ENCODE data around the gene ZBTB8OS. TPM values are rescaled to one million over a fixed set of nuclear protein-coding genes. Genes with fewer than 3 reads are reported as not detected.

ZBTB8OS gene
- total RNA-seq, 1 experiment from 2014 or later = 49.2 TPM

GRCh38 chr1:32592943-32593342 lies 57.4 kb downstream of the ZBTB8OS start:
- H3K36me3 ChIP-seq (ENCODE audit: control insufficient read depth in 1 of 2, insufficient read depth in 2 of 2, low read length in 2 of 2) = 0 out of 4 replicates have a peak, but pooled peaks cover 0 to 6% of the 10 kb centered on the region in 2 experiments
- no peak overlapping the region for H3K9ac ChIP-seq (ENCODE audit: low read length)
- no peak overlapping the region for H2AFZ ChIP-seq (ENCODE audit: low read depth, low read length, poor library complexity, severe bottlenecking)
- H4K20me1 ChIP-seq (ENCODE audit: insufficient read depth) = no peaks in the 10 kb centered on the region
- DNase-seq (ENCODE audit: low read depth, low spot score) (no peak), ATAC-seq (no peak)
- H3K4me2 ChIP-seq (ENCODE audit: low read length) = no peak overlapping the region
- H3K9me3 ChIP-seq (ENCODE audit: control insufficient read depth in 1 of 2, insufficient read depth in 1 of 2, low read depth in 1 of 2, low read length in 2 of 2) = no peaks in the 10 kb centered on the region
- RAD21 ChIA-PET (ENCODE audit: low non-redundant PET in 1 of 2, low total read pairs in 2 of 2, uncharacterized antibody in 2 of 2, unreplicated experiment in 2 of 2) = no interaction called here
- no peak overlapping the region for H3K4me3 ChIP-seq (replicated peaks in 1 of 2; ENCODE audit: low read depth in 1 of 2, low read length in 2 of 2)
- TF ChIP-seq ZBTB33 (IDR thresholded peaks at IDR 0.05; ENCODE audit: extremely low read depth, insufficient replicate concordance, low read length) (no peak), CTCF (IDR thresholded peaks at IDR 0.05 in 2 of 3, conservative IDR thresholded peaks at IDR 0.05 in 1 of 3; ENCODE audit: borderline replicate concordance in 1 of 3, insufficient read depth in 1 of 3, low read depth in 2 of 3, low read length in 2 of 3) (no peak), ZNF274 (IDR thresholded peaks at IDR 0.05; ENCODE audit: low read depth, low read length) (no peak), FOSL1 (IDR thresholded peaks at IDR 0.05; ENCODE audit: low read depth) (no peak), CEBPB (IDR thresholded peaks at IDR 0.05; ENCODE audit: low read depth) (no peak), SIN3A (IDR thresholded peaks at IDR 0.05; ENCODE audit: low read depth) (no peak), POLR2A (IDR thresholded peaks at IDR 0.05; ENCODE audit: borderline replicate concordance, extremely low read depth, insufficient read depth, insufficient read length) (no peak)
- CTCF ChIA-PET = no interaction called here
- 0 out of 2 replicates have a peak, but pooled peaks cover 3% of the 10 kb centered on the region for H3K79me2 ChIP-seq (ENCODE audit: insufficient read depth, low read length)
- intact Hi-C loops (cut with micrococcal nuclease) = no loop called here
- peaks cover 7 to 13% of the 10 kb centered on the region in 2 experiments; a peak in 2 of 4 replicates for H3K4me1 ChIP-seq (ENCODE audit: control insufficient read depth in 1 of 2, insufficient read depth in 2 of 2, low read length in 2 of 2)
- POLR2A ChIA-PET = no interaction called here
- BruUV-seq (replicated peaks) = no TSS peak
- no peaks in the 10 kb centered on the region for H3K9me2 ChIP-seq (ENCODE audit: insufficient read depth)
- H3K27me3 ChIP-seq (ENCODE audit: insufficient read depth, low read length) = no peaks in the 10 kb centered on the region
- H3K27ac ChIP-seq (ENCODE audit: low read depth, low read length) = no peak overlapping the region

All from HCT116 (cell line).